PC-3 (cell line): Measurements from ENCODE around the gene ANKRD53. TPM values are rescaled to one million over a fixed set of nuclear protein-coding genes. Genes with fewer than 3 reads are reported as not detected.

Source experiments
- ATAC-seq: fragments of 200-7000 bp; cut with Tn5 transposase; 2 replicates; pipeline ENCODE4 v1.9.1; 2020; ENCODE audit warnings: mild to moderate bottlenecking, moderate library complexity
- BruUV-seq: library from RNA; stranded (reverse); fragments of 400-500 nt; replicated peaks from 2 replicates; lab custom pipeline; 2021; lab: Mats Ljungman, UMichigan
- CTCF ChIA-PET: fragments of 300-600 bp; sonication (Branson Sonifier 250); formaldehyde crosslinking; loops from one replicate; lab custom pipeline; 2022; ENCODE audit warnings: antibody characterized with exemption; lab: Charles Lee
- POLR2A ChIA-PET: fragments of 300-600 bp; sonication (Branson Sonifier 250); formaldehyde crosslinking; loops from one replicate; lab custom pipeline; 2022; ENCODE audit warnings: antibody characterized with exemption; ENCODE audit not compliant: unreplicated experiment; lab: Charles Lee
- DNase-seq: peaks from one replicate; pipeline ENCODE4 v3.0.0-alpha.2; 2015
- H2AFZ ChIP-seq: fragments of 300-600 bp; sonication (generic); 2 replicates; pipeline ENCODE4 v1.6.0; 2016; ENCODE audit warnings: antibody characterized with exemption, low read length
- H3F3A ChIP-seq: fragments of 300-600 bp; sonication (generic); one replicate; pipeline ENCODE4 v1.6.0; 2017; ENCODE audit warnings: antibody characterized with exemption, low read length, control low read depth, mild to moderate bottlenecking; ENCODE audit not compliant: unreplicated experiment
- H3K27ac ChIP-seq: fragments of 300-600 bp; sonication (generic); 2 replicates; pipeline ENCODE4 v1.5.1; 2016; ENCODE audit warnings: mild to moderate bottlenecking, low read length
- H3K27me3 ChIP-seq: fragments of 300-600 bp; sonication (generic); 2 replicates; pipeline ENCODE4 v1.6.1; 2016; ENCODE audit warnings: low read length, mixed read lengths
- H3K36me3 ChIP-seq: fragments of 300-600 bp; sonication (generic); 2 replicates; pipeline ENCODE4 v1.6.1; 2016; ENCODE audit warnings: low read depth, mixed run types, low read length, mixed read lengths
- H3K4me1 ChIP-seq: fragments of 300-600 bp; sonication (generic); 2 replicates; pipeline ENCODE4 v1.5.1; 2016; ENCODE audit warnings: low read length; ENCODE audit not compliant: insufficient read depth
- H3K4me2 ChIP-seq: fragments of 300-600 bp; sonication (generic); 2 replicates; pipeline ENCODE4 v1.6.0; 2016; ENCODE audit warnings: low read length
- H3K4me3 ChIP-seq: fragments of 300-600 bp; sonication (generic); 2 replicates; pipeline ENCODE4 v1.5.1; 2016; ENCODE audit warnings: mild to moderate bottlenecking, low read length, mixed read lengths
- H3K79me2 ChIP-seq: fragments of 300-600 bp; sonication (generic); 2 replicates; pipeline ENCODE4 v1.6.1; 2017; ENCODE audit warnings: low read length, mixed read lengths
- H3K9ac ChIP-seq: fragments of 300-600 bp; sonication (generic); 2 replicates; pipeline ENCODE4 v1.6.0; 2016; ENCODE audit warnings: mild to moderate bottlenecking, low read length
- H3K9me2 ChIP-seq: fragments of 300-600 bp; sonication (generic); replicated peaks from 2 replicates; pipeline ENCODE4 v1.6.1; 2016; ENCODE audit warnings: mixed run types, low read length, mixed read lengths
- H3K9me3 ChIP-seq: fragments of 300-600 bp; sonication (generic); 2 replicates; pipeline ENCODE4 v1.6.1; 2016; ENCODE audit warnings: low read length, mixed read lengths
- H4K20me1 ChIP-seq: fragments of 300-600 bp; sonication (generic); 2 replicates; pipeline ENCODE4 v1.6.1; 2016; ENCODE audit warnings: low read length, mixed read lengths
- EZH2 ChIP-seq: fragments of 300-600 bp; sonication (generic); IDR thresholded peaks from one replicate; pipeline ENCODE4 v1.6.1; 2017; ENCODE audit warnings: antibody characterized with exemption, mild to moderate bottlenecking, low read length; ENCODE audit not compliant: unreplicated experiment
- EZH2phosphoT487 ChIP-seq: fragments of 300-600 bp; sonication (generic); IDR thresholded peaks from 2 replicates; pipeline ENCODE4 v1.6.1; 2018; ENCODE audit warnings: mild to moderate bottlenecking, antibody characterized with exemption, low read length, borderline replicate concordance
- intact Hi-C: fragments of 100-400 bp; cut with micrococcal nuclease; formaldehyde crosslinking; loops from 2 replicates; pipeline ENCODE4 v1.9.0; 2023
- total RNA-seq: library from RNA; depleted of rRNA; stranded (reverse); fragments of >200 nt; gene quantifications from 2 replicates; pipeline ENCODE4 v1.2.3, GENCODE V29; 2014
- TF ChIP-seq, protein P1 (sequence below): fragments of 300-600 bp; sonication (generic); conservative IDR thresholded peaks from 2 replicates; pipeline ENCODE4 v1.5.1; 2017; ENCODE audit warnings: antibody characterized with exemption, low read depth, mild to moderate bottlenecking, low read length

ANKRD53 gene
- total RNA-seq, 1 experiment from 2014 or later: not detected

DNA sequence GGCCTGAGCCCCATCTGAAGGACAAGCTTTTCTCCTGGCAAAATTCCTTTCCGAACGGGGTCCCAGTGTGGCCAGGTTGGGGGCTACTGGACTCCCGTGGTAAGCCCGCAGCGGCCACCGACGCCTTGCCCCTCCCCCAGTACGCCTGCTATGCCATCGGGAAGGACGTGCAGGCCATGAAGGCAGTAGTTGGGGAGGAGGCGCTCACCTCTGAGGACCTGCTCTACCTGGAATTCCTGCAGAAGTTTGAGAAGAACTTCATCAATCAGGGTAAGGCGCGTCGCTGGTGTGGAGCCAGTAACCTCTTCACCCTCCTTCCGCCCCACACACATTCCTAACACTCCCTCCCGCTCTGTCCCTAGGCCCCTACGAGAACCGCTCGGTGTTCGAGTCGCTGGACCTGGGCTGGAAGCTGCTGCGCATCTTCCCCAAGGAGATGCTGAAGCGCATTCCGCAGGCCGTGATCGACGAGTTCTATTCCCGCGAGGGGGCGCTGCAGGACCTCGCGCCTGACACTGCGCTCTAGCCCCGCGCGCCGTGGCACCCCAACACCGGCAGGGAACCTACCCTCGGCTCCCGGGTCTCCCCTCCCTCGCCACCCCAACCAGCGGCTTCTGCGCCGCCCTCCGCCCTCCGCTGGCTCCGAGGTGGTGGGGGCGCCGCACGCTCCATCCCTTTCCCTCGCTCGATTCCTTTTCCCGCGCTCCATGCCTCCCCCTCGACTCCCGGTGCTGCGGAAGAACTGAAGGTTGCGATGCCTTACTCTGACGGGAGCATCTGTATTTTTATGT lies 13.6 kb upstream of the ANKRD53 start:
- Histone ChIP-seq H3K9me3 (no peaks in the 10 kb centered on the region), H3K79me2 (no peaks in the 10 kb centered on the region), H3K4me2 (no peak overlapping the region), H2AFZ (no peak overlapping the region), H3K27ac (no peak overlapping the region), H3K36me3 (no peaks in the 10 kb centered on the region), H3K9me2 (no peaks in the 10 kb centered on the region), H3K4me3 (no peak overlapping the region), H4K20me1 (no peaks in the 10 kb centered on the region), H3K27me3 (no peaks in the 10 kb centered on the region), H3K9ac (no peak overlapping the region), H3F3A (no peaks in the 10 kb centered on the region), H3K4me1 (no peaks in the 10 kb centered on the region)
- BruUV-seq: no TSS peak
- intact Hi-C loops: no loop called here
- ChIA-PET POLR2A (no interaction called here), CTCF (no interaction called here)
- no peak for ATAC-seq
- TF ChIP-seq, protein P1, sequence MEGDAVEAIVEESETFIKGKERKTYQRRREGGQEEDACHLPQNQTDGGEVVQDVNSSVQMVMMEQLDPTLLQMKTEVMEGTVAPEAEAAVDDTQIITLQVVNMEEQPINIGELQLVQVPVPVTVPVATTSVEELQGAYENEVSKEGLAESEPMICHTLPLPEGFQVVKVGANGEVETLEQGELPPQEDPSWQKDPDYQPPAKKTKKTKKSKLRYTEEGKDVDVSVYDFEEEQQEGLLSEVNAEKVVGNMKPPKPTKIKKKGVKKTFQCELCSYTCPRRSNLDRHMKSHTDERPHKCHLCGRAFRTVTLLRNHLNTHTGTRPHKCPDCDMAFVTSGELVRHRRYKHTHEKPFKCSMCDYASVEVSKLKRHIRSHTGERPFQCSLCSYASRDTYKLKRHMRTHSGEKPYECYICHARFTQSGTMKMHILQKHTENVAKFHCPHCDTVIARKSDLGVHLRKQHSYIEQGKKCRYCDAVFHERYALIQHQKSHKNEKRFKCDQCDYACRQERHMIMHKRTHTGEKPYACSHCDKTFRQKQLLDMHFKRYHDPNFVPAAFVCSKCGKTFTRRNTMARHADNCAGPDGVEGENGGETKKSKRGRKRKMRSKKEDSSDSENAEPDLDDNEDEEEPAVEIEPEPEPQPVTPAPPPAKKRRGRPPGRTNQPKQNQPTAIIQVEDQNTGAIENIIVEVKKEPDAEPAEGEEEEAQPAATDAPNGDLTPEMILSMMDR: peak; percentile 35
- TF ChIP-seq EZH2: no peak
- TF ChIP-seq EZH2phosphoT487: no peak
- no peak for DNase-seq

DNA sequence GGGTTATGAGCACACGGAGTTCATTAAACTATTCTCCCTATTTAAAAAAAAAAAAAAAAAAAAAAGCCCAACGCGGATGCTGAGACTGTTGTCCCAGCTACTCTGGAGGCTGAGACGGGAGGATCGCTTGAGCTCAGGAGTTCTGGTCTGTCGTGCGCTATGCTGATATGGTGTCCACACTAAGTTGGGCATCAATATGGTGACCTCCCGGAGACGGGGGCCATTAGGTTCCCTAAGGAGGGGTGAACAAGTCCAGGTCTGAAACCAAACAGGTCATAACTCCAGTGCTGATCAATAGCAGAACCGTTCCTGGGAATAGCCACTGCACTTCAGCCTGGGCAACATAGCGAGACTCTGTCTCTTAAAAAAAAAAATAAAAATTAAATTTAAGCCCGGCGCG lies 12.9 kb upstream of the ANKRD53 start:
- H3K9ac ChIP-seq: no peak overlapping the region
- H3K36me3 ChIP-seq: no peaks in the 10 kb centered on the region
- ATAC-seq (no peak), DNase-seq (no peak)
- H3K79me2 ChIP-seq: no peaks in the 10 kb centered on the region
- H3F3A ChIP-seq: no peaks in the 10 kb centered on the region
- no peak overlapping the region for H2AFZ ChIP-seq
- CTCF ChIA-PET: no interaction called here
- H3K4me2 ChIP-seq: no peak overlapping the region
- H3K4me1 ChIP-seq: no peaks in the 10 kb centered on the region
- TF ChIP-seq EZH2: no peak
- TF ChIP-seq, protein P1: no peak
- TF ChIP-seq EZH2phosphoT487: no peak
- no peaks in the 10 kb centered on the region for H3K9me2 ChIP-seq
- POLR2A ChIA-PET: no interaction called here
- BruUV-seq: no TSS peak
- H3K27ac ChIP-seq: no peak overlapping the region
- H3K4me3 ChIP-seq: no peak overlapping the region
- H3K9me3 ChIP-seq: no peaks in the 10 kb centered on the region
- intact Hi-C loops: no loop called here
- no peaks in the 10 kb centered on the region for H3K27me3 ChIP-seq
- no peaks in the 10 kb centered on the region for H4K20me1 ChIP-seq

DNA sequence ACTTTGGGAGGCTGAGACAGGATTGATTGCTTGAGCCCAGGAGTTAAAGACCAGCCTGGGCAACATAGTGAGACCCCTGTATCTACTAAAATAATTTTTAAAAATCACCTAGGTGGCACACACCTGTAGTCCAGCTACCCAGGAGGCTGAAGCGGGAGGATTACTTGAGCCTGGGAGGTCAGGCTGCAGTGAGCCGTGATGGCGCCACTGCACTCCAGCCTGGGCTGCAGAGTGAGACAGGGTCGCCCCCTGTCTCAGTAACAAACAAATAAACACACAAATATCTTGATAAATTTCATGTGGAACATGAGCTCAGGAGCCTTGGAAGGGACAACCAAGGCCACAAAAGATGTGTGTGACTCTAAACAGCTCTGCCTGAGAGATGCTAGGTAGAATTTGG lies 11.7 kb upstream of the ANKRD53 start:
- no peak for ATAC-seq
- no peak overlapping the region for H2AFZ ChIP-seq
- no peaks in the 10 kb centered on the region for H3K27me3 ChIP-seq
- no peak overlapping the region for H3K9ac ChIP-seq
- no peak overlapping the region for H3K27ac ChIP-seq
- H3K9me2 ChIP-seq: no peaks in the 10 kb centered on the region
- no peak overlapping the region for H3K4me3 ChIP-seq
- intact Hi-C loops: no loop called here
- CTCF ChIA-PET: interaction anchor here (0.9 kb wide), 1 partner anchor 19 kb away, joined by 3 read pairs; no protein-coding TSS in a partner anchor
- H3F3A ChIP-seq: no peaks in the 10 kb centered on the region
- DNase-seq: no peak
- POLR2A ChIA-PET: no interaction called here
- H4K20me1 ChIP-seq: no peaks in the 10 kb centered on the region
- no peaks in the 10 kb centered on the region for H3K36me3 ChIP-seq
- no peaks in the 10 kb centered on the region for H3K79me2 ChIP-seq
- TF ChIP-seq, protein P1: no peak
- TF ChIP-seq EZH2: no peak
- TF ChIP-seq EZH2phosphoT487: no peak
- H3K9me3 ChIP-seq: no peaks in the 10 kb centered on the region
- BruUV-seq: no TSS peak
- no peaks in the 10 kb centered on the region for H3K4me1 ChIP-seq
- H3K4me2 ChIP-seq: no peak overlapping the region
